K562 (cell line): ENCODE data around the gene ATXN1. TPM values are rescaled to one million over a fixed set of nuclear protein-coding genes. Genes with fewer than 3 reads are reported as not detected.

Source experiments
- ATAC-seq: fragments of 200-7000 bp; cut with Tn5 transposase; 3 replicates; pipeline ENCODE4 v1.9.1; 2020; ENCODE audit warnings: moderate library complexity
- BruUV-seq: library from RNA; stranded (reverse); fragments of 400-500 nt; replicated peaks from 2 replicates; lab custom pipeline; 2021; lab: Mats Ljungman, UMichigan
- CTCF ChIA-PET: fragments of 300-600 bp; formaldehyde crosslinking; extraction: SDS; loops from one replicate; lab custom pipeline; 2021; ENCODE audit warnings: low intra/inter-chr PET ratio; lab: Yijun Ruan, JAX
- POLR2A ChIA-PET: fragments of 300-600, 350-650 bp; sonication (Branson Sonifier 250); formaldehyde crosslinking; extraction: SDS; loops from one replicate; lab custom pipeline; 2021; ENCODE audit warnings: antibody characterized with exemption, inconsistent platforms; lab: Yijun Ruan, JAX
- DNase-seq, 4 experiments: peaks; one replicate each; pipeline versions ENCODE4 v3.0.0 to v3.0.0-alpha.2; 2011 to 2018; ENCODE audit warnings: low spot score in 3 of 4, mixed read lengths in 3 of 4; ENCODE audit errors: extremely low read depth in 1 of 4
- FAIRE-seq: peaks from 2 replicates; lab custom pipeline; 2011; peaks lifted over from hg19 to GRCh38; lab: Jason Lieb, UNC
- H2AFZ ChIP-seq: 2 replicates; pipeline ENCODE4 v1.6.0; 2011; ENCODE audit warnings: low read depth, low read length, control low read depth, inconsistent platforms
- H3K27ac ChIP-seq: fragments of 200-600 bp; 3 replicates; pipeline ENCODE4 v1.8.0; 2011; ENCODE audit warnings: low read depth, mild to moderate bottlenecking, control low read depth, inconsistent platforms, low read length, moderate library complexity, mixed read lengths; ENCODE audit errors: extremely low read depth
- H3K27me3 ChIP-seq, 2 experiments: fragments of 300-600 bp in 1 of 2; 2 replicates in 1 of 2; 3 replicates in 1 of 2; pipeline versions ENCODE4 v1.6.0 to v1.8.0; 2011; ENCODE audit warnings: inconsistent platforms in 2 of 2, low read length in 2 of 2, mild to moderate bottlenecking in 1 of 2, mixed read lengths in 1 of 2, moderate library complexity in 1 of 2; ENCODE audit not compliant: control insufficient read depth in 2 of 2, insufficient read depth in 2 of 2
- H3K36me3 ChIP-seq: fragments of 300-600 bp; 3 replicates; pipeline ENCODE4 v1.8.0; 2011; ENCODE audit warnings: mild to moderate bottlenecking, low read length, inconsistent platforms; ENCODE audit not compliant: control insufficient read depth, insufficient read depth
- H3K4me1 ChIP-seq, 2 experiments: fragments of 200-600 bp in 1 of 2; replicated peaks in 1 of 2; 2 replicates in 1 of 2; 3 replicates in 1 of 2; pipeline versions ENCODE4 v1.5.1 to v1.8.0; 2011; ENCODE audit warnings: inconsistent platforms in 2 of 2, low read length in 2 of 2, mild to moderate bottlenecking in 1 of 2, mixed read lengths in 1 of 2, moderate library complexity in 1 of 2; ENCODE audit not compliant: control insufficient read depth in 2 of 2, insufficient read depth in 2 of 2
- H3K4me2 ChIP-seq: 2 replicates; pipeline ENCODE4 v1.6.1; 2011; ENCODE audit warnings: low read length, control low read depth, inconsistent platforms, mixed read lengths; ENCODE audit not compliant: insufficient read depth
- H3K4me3 ChIP-seq: fragments of 200-600 bp; sonication (generic), shearing (Covaris generic); 2 replicates; pipeline ENCODE4 v1.5.1; 2016; ENCODE audit warnings: control low read depth, inconsistent platforms
- H3K79me2 ChIP-seq: fragments of 200-600 bp; 3 replicates; pipeline ENCODE4 v1.8.0; 2011; ENCODE audit warnings: low read length, inconsistent platforms; ENCODE audit not compliant: control insufficient read depth, insufficient read depth
- H3K9ac ChIP-seq, 2 experiments: 2 replicates each; pipeline versions ENCODE4 v1.6.0 to v1.6.1; 2011; ENCODE audit warnings: low read depth in 2 of 2, low read length in 2 of 2, control low read depth in 1 of 2, inconsistent platforms in 1 of 2, mild to moderate bottlenecking in 1 of 2, mixed read lengths in 1 of 2; ENCODE audit not compliant: insufficient read depth in 1 of 2
- H3K9me1 ChIP-seq: one replicate; pipeline ENCODE4 v1.6.0; 2011; ENCODE audit warnings: inconsistent platforms, mild to moderate bottlenecking, low read length, moderate library complexity; ENCODE audit not compliant: control insufficient read depth, insufficient read depth
- H3K9me3 ChIP-seq: replicated peaks from 2 replicates; pipeline ENCODE4 v1.5.1; 2011; ENCODE audit warnings: low read depth, low read length, inconsistent platforms; ENCODE audit not compliant: control insufficient read depth, insufficient read depth
- H4K20me1 ChIP-seq: replicated peaks from 2 replicates; pipeline ENCODE4 v1.6.1; 2011; ENCODE audit warnings: low read length, inconsistent platforms, mixed read lengths; ENCODE audit not compliant: control insufficient read depth, insufficient read depth
- CCAR2 ChIP-seq: fragments of 200-400 bp; formaldehyde crosslinking; IDR thresholded peaks from 2 replicates; pipeline ENCODE4 v1.6.1; 2017; ENCODE audit warnings: mild to moderate bottlenecking, low read depth, low read length
- DIDO1 ChIP-seq: fragments of 450-650 bp; IDR thresholded peaks from 2 replicates; pipeline ENCODE4 v1.6.1; 2016; ENCODE audit warnings: low read depth, missing biosample characterization, missing genetic modification characterization
- HCFC1 ChIP-seq: IDR thresholded peaks from 2 replicates; pipeline ENCODE4 v1.6.1; 2012; ENCODE audit warnings: low read depth, low read length, improper control_type of control experiment
- HNRNPH1 ChIP-seq: fragments of 200-400 bp; formaldehyde crosslinking; optimal IDR thresholded peaks from 2 replicates; pipeline ENCODE3; 2017; ENCODE audit warnings: low read depth, mild to moderate bottlenecking, low read length, moderate library complexity
- NR3C1 ChIP-seq: sonication (generic); formaldehyde crosslinking; IDR thresholded peaks from 2 replicates; pipeline ENCODE4 v1.8.1; 2022; ENCODE audit warnings: missing genetic modification reagents
- ZNF699 ChIP-seq: fragments of 250-450 bp; sonication (Bioruptor Pico); IDR thresholded peaks from 2 replicates; pipeline ENCODE4 v1.8.0; 2021; ENCODE audit warnings: mild to moderate bottlenecking, moderate library complexity; ENCODE audit not compliant: insufficient replicate concordance
- WGBS: fragments of 100-300 bp; shearing (Covaris generic); methylation state at CpG from one replicate; pipeline ENCODE4 v1.1.6; 2016; ENCODE audit warnings: low coverage, mixed read lengths; ENCODE audit not compliant: insufficient coverage; ENCODE audit errors: missing lambda C conversion rate; 5-methylcytosine and 5-hydroxymethylcytosine counted together
- in situ Hi-C: fragments of 300-500 bp; cut with MboI; formaldehyde crosslinking; loops from 4 replicates; pipeline ENCODE4 v1.15.0; 2018; ENCODE audit warnings: inconsistent platforms, mixed read lengths
- intact Hi-C: fragments of 100-400 bp; cut with micrococcal nuclease; formaldehyde crosslinking; loops from 2 replicates; pipeline ENCODE4 v1.14.2; 2022
- polyA plus RNA-seq, 8 experiments: library from polyadenylated mRNA; depleted of rRNA in 4 of 8; stranded (reverse) in 5 of 8; unstranded in 3 of 8; fragments of >200 nt; fragmentation: Nextera tagmentation in 2 of 8; fragmentation: Illumina TruSeq in 1 of 8; extraction: Ambion mirVana in 2 of 8; extraction: Trizol in 1 of 8; gene quantifications; 2 replicates each; pipeline versions ENCODE4 v1.2.1 to v1.2.3, GENCODE V29; 2011 to 2014; ENCODE audit warnings: inconsistent platforms in 1 of 8, missing spikeins in 1 of 8
- total RNA-seq, 7 experiments: library from RNA; depleted of rRNA in 6 of 7; stranded (reverse); fragments of >200 nt in 6 of 7; fragmentation: Illumina TruSeq in 2 of 7; extraction: Trizol in 2 of 7; gene quantifications; 2 replicates each; pipeline versions ENCODE4 v1.2.1 to v1.2.3, GENCODE V29; 2011 to 2021; ENCODE audit warnings: low replicate concordance in 1 of 7
- TF ChIP-seq, protein P1 (sequence below): fragments of 450-650 bp; IDR thresholded peaks from 2 replicates; pipeline ENCODE4 v1.6.1; 2018; ENCODE audit warnings: mild to moderate bottlenecking, low read depth; ENCODE audit not compliant: partially characterized antibody

The ATXN1 gene
- total and polyA plus RNA-seq, 9 of the 15 experiments (the other 6 are each of a cell fraction or from before 2014, with no cell fraction given): under 0.01 to 1.2 (median 0.58) TPM

GRCh38 chr6:16498237-16498636 is 263.0 kb downstream of the ATXN1 start:
- BruUV-seq: no TSS peak
- TF ChIP-seq, protein P1, sequence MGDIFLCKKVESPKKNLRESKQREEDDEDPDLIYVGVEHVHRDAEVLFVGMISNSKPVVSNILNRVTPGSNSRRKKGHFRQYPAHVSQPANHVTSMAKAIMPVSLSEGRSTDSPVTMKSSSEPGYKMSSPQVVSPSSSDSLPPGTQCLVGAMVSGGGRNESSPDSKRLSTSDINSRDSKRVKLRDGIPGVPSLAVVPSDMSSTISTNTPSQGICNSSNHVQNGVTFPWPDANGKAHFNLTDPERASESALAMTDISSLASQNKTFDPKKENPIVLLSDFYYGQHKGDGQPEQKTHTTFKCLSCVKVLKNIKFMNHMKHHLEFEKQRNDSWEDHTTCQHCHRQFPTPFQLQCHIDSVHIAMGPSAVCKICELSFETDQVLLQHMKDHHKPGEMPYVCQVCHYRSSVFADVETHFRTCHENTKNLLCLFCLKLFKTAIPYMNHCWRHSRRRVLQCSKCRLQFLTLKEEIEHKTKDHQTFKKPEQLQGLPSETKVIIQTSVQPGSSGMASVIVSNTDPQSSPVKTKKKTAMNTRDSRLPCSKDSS: no peak
- TF ChIP-seq DIDO1 (tag): no peak
- TF ChIP-seq HCFC1: no peak
- TF ChIP-seq CCAR2: no peak
- no peak for TF ChIP-seq ZNF699 (CRISPR knock-in tag)
- TF ChIP-seq HNRNPH1: no peak
- TF ChIP-seq NR3C1 (CRISPR knock-in tag): no peak
- TF ChIP-seq, all 486 proteins: peak for 0
- CTCF ChIA-PET: no interaction called here
- POLR2A ChIA-PET: no interaction called here
- peaks cover 0 to 7% of the 10 kb centered on the region in 2 experiments; a peak in 1 of 5 replicates for H3K27me3 ChIP-seq
- ATAC-seq (no peak), DNase-seq (no peak), FAIRE-seq (peak; percentile 6)
- H3K27ac ChIP-seq: no peak overlapping the region
- intact Hi-C loops: loop anchor here (5.0 kb wide), 1 partner anchor 166 kb away; no protein-coding TSS in a partner anchor
- no peaks in the 10 kb centered on the region for H3K79me2 ChIP-seq
- no peak overlapping the region for H2AFZ ChIP-seq
- H3K9ac ChIP-seq: no peak overlapping the region
- H3K36me3 ChIP-seq: no peaks in the 10 kb centered on the region
- in situ Hi-C loops: no loop called here
- H3K4me2 ChIP-seq: no peak overlapping the region
- no peaks in the 10 kb centered on the region for H3K9me1 ChIP-seq
- WGBS: 0% methylated on average over 1 of the region's 1 CpG
- no peaks in the 10 kb centered on the region for H3K4me1 ChIP-seq
- H3K4me3 ChIP-seq: no peak overlapping the region
- H4K20me1 ChIP-seq: no peaks in the 10 kb centered on the region
- H3K9me3 ChIP-seq: no peaks in the 10 kb centered on the region
